ENCODE results near the gene PADI6. TPM values are rescaled to one million over a fixed set of nuclear protein-coding genes. Genes with fewer than 3 reads are reported as not detected.

The PADI6 gene
- total RNA-seq, 2 experiments from 2014 or later, result not detected

DNA sequence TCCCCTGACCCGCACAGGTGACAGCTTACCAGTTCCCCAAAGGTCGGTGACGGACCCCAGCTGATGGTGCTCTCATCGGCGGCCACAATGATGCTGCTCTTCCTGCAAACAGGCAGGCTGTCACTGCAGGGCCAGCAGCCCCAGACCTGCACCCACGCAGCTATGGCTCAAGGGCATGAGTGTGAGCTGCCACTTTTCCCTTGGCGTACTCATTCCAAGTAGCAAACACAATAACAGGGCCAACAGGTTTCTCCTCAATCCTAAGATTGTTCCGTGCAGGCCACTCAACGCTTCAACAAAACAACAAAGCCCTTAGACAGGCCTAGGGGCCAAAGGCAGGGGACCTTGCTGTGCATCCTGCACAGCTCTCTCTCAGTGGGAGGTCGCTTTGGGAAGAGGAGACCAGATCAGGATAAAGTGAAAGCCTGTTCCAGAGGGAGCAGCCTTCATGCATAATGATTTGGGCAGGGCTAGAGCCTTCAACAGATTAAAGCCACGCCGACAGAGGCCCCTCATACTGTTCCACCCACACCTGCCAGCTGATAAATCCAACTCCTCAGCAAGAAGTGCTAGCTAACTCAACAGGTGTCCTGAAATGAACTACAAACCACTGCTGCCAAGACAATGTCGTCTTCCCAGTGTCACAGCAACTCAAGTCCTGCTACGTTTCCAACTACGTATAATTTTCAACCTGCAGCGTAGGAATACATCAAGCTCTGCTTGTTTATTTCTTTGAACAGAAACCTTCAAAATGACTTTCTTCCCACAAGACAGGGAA, 40.3 kb downstream of the PADI6 start:
- Histone ChIP-seq H3K27ac (ENCODE audit: low read depth in 1 of 2, low read length in 2 of 2) (no peak overlapping the region), H3K9me3 (ENCODE audit: control insufficient read depth in 1 of 2, insufficient read depth in 1 of 2, low read length in 2 of 2) (no peaks in the 10 kb centered on the region), H3K4me1 (ENCODE audit: insufficient read depth, low read length) (no peaks in the 10 kb centered on the region), H3K27me3 (ENCODE audit: control insufficient read depth in 1 of 2, insufficient read depth in 2 of 2, low read length in 2 of 2) (no peaks in the 10 kb centered on the region), H3K4me3 (ENCODE audit: low read length) (no peak overlapping the region), H3K36me3 (ENCODE audit: insufficient read depth, low read length) (peaks cover 90% of the 10 kb centered on the region)
- intact Hi-C loops (cut with DNase I, micrococcal nuclease), result no loop called here
- Mint-ChIP-seq H3K4me3 (no peak overlapping the region), H3K9me3 (no peaks in the 10 kb centered on the region), H3K4me1 (ENCODE audit: low read depth) (no peaks in the 10 kb centered on the region), H3K27ac (no peak overlapping the region), H3K27me3 (no peaks in the 10 kb centered on the region), H3K36me3 (ENCODE audit: low read depth) (peaks cover 99% of the 10 kb centered on the region)
- ATAC-seq (ENCODE audit: poor library complexity) (no peak), DNase-seq (no peak)
- CTCF ChIA-PET, result no interaction called here
- POLR2A ChIA-PET, result no interaction called here
- TF ChIP-seq, protein P1, sequence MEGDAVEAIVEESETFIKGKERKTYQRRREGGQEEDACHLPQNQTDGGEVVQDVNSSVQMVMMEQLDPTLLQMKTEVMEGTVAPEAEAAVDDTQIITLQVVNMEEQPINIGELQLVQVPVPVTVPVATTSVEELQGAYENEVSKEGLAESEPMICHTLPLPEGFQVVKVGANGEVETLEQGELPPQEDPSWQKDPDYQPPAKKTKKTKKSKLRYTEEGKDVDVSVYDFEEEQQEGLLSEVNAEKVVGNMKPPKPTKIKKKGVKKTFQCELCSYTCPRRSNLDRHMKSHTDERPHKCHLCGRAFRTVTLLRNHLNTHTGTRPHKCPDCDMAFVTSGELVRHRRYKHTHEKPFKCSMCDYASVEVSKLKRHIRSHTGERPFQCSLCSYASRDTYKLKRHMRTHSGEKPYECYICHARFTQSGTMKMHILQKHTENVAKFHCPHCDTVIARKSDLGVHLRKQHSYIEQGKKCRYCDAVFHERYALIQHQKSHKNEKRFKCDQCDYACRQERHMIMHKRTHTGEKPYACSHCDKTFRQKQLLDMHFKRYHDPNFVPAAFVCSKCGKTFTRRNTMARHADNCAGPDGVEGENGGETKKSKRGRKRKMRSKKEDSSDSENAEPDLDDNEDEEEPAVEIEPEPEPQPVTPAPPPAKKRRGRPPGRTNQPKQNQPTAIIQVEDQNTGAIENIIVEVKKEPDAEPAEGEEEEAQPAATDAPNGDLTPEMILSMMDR (IDR thresholded peaks at IDR 0.05), result no peak

GRCh38 chr1:17414022-17414421, 42.0 kb downstream of the PADI6 start:
- ATAC-seq (ENCODE audit: poor library complexity) (no peak), DNase-seq (no peak)
- no peaks in the 10 kb centered on the region for H3K4me1 Mint-ChIP-seq (ENCODE audit: low read depth)
- Histone ChIP-seq H3K27ac (ENCODE audit: low read depth in 1 of 2, low read length in 2 of 2) (no peak overlapping the region), H3K4me1 (ENCODE audit: insufficient read depth, low read length) (no peaks in the 10 kb centered on the region), H3K27me3 (ENCODE audit: control insufficient read depth in 1 of 2, insufficient read depth in 2 of 2, low read length in 2 of 2) (no peaks in the 10 kb centered on the region), H3K36me3 (ENCODE audit: insufficient read depth, low read length) (peaks cover 94% of the 10 kb centered on the region), H3K9me3 (ENCODE audit: control insufficient read depth in 1 of 2, insufficient read depth in 1 of 2, low read length in 2 of 2) (no peaks in the 10 kb centered on the region), H3K4me3 (ENCODE audit: low read length) (no peak overlapping the region)
- CTCF ChIA-PET, result no interaction called here
- peaks cover 97% of the 10 kb centered on the region for H3K36me3 Mint-ChIP-seq (ENCODE audit: low read depth)
- intact Hi-C loops (cut with DNase I, micrococcal nuclease), result no loop called here
- H3K27me3 Mint-ChIP-seq, result no peaks in the 10 kb centered on the region
- H3K9me3 Mint-ChIP-seq, result no peaks in the 10 kb centered on the region
- POLR2A ChIA-PET, result no interaction called here
- TF ChIP-seq, protein P1 (IDR thresholded peaks at IDR 0.05), result no peak
- H3K4me3 Mint-ChIP-seq, result no peak overlapping the region
- H3K27ac Mint-ChIP-seq, result no peak overlapping the region

- no peaks in the 10 kb centered on the region for H3K9me3 Mint-ChIP-seq
- no peak overlapping the region for H3K27ac Mint-ChIP-seq
- no peaks in the 10 kb centered on the region for H3K27me3 Mint-ChIP-seq
- H3K4me3 ChIP-seq (ENCODE audit: low read length), result no peak overlapping the region
- no peaks in the 10 kb centered on the region for H3K9me3 ChIP-seq (ENCODE audit: control insufficient read depth in 1 of 2, insufficient read depth in 1 of 2, low read length in 2 of 2)
- no peak for DNase-seq
- ChIA-PET POLR2A (no interaction called here), CTCF (no interaction called here)
- H3K27ac ChIP-seq (ENCODE audit: low read depth in 1 of 2, low read length in 2 of 2), result no peak overlapping the region
- H3K4me3 Mint-ChIP-seq, result no peak overlapping the region
- peaks cover 91% of the 10 kb centered on the region for H3K36me3 ChIP-seq (ENCODE audit: insufficient read depth, low read length)
- ATAC-seq (ENCODE audit: poor library complexity), result no peak
- peaks cover 6% of the 10 kb centered on the region for H3K4me1 ChIP-seq (ENCODE audit: insufficient read depth, low read length)
- intact Hi-C loops (cut with DNase I, micrococcal nuclease), result loop anchor here in 1 of 2 experiments (5.0 kb wide), 1 partner anchor 56 kb away; no protein-coding TSS in a partner anchor
- H3K36me3 Mint-ChIP-seq (ENCODE audit: low read depth), result peaks cover 97% of the 10 kb centered on the region
- TF ChIP-seq, protein P1 (IDR thresholded peaks at IDR 0.05), result no peak
- no peaks in the 10 kb centered on the region for H3K27me3 ChIP-seq (ENCODE audit: control insufficient read depth in 1 of 2, insufficient read depth in 2 of 2, low read length in 2 of 2)
- peaks cover 4% of the 10 kb centered on the region for H3K4me1 Mint-ChIP-seq (ENCODE audit: low read depth)
Observed at GRCh38 chr1:17416389-17416788, 44.4 kb downstream of the PADI6 start.
